Keratinocyte (primary cell): ENCODE measurements around the gene PRCP. TPM values are rescaled to one million over a fixed set of nuclear protein-coding genes. Genes with fewer than 3 reads are reported as not detected.
"Not testable (repeated sequence)": the region's sequence is repeated elsewhere in the genome, so short reads cannot be mapped to it uniquely, and the experiment has no call there.

Source experiments
- DNase-seq: peaks from one replicate; pipeline ENCODE4 v3.0.0-alpha.2; 2011; ENCODE audit warnings: low read depth, missing footprints, low spot score
- FAIRE-seq: peaks from 2 replicates; lab custom pipeline; 2011; peaks lifted over from hg19 to GRCh38; lab: Jason Lieb, UNC
- H2AFZ ChIP-seq: 2 replicates; pipeline ENCODE4 v1.6.0; 2012; ENCODE audit warnings: low read length, control low read depth, inconsistent platforms; ENCODE audit not compliant: control insufficient read depth
- H3K27ac ChIP-seq: 2 replicates; pipeline ENCODE4 v1.5.1; 2011; ENCODE audit warnings: low read length; ENCODE audit not compliant: control insufficient read depth, insufficient read depth
- H3K27me3 ChIP-seq: 3 replicates; pipeline ENCODE4 v1.6.0; 2011; ENCODE audit warnings: low read length; ENCODE audit not compliant: control insufficient read depth, insufficient read depth; ENCODE audit errors: extremely low read depth
- H3K36me3 ChIP-seq, 2 experiments: 2 replicates in 1 of 2; 3 replicates in 1 of 2; pipeline ENCODE4 v1.5.1; 2011; ENCODE audit warnings: low read length in 2 of 2, mild to moderate bottlenecking in 1 of 2; ENCODE audit not compliant: control insufficient read depth in 2 of 2, insufficient read depth in 2 of 2; ENCODE audit errors: extremely low read depth in 1 of 2
- H3K4me1 ChIP-seq: 3 replicates; pipeline ENCODE4 v1.5.1; 2011; ENCODE audit warnings: low read length; ENCODE audit not compliant: control insufficient read depth, insufficient read depth; ENCODE audit errors: extremely low read depth
- H3K4me2 ChIP-seq: 3 replicates; pipeline ENCODE4 v1.6.0; 2011; ENCODE audit warnings: low read depth, low read length; ENCODE audit not compliant: control insufficient read depth, insufficient read depth; ENCODE audit errors: extremely low read depth
- H3K4me3 ChIP-seq, 3 experiments: fragments of 200-600 bp in 1 of 3; sonication (generic) in 1 of 3; 2 replicates in 2 of 3; 3 replicates in 1 of 3; pipeline ENCODE4 v1.5.1; 2011 to 2016; ENCODE audit warnings: low read length in 3 of 3, mild to moderate bottlenecking in 3 of 3, control low read depth in 2 of 3, inconsistent platforms in 1 of 3, low read depth in 1 of 3, mixed read lengths in 1 of 3, mixed run types in 1 of 3, moderate library complexity in 1 of 3; ENCODE audit not compliant: control insufficient read depth in 2 of 3, insufficient read depth in 2 of 3; ENCODE audit errors: extremely low read depth in 1 of 3
- H3K79me2 ChIP-seq: 2 replicates; pipeline ENCODE4 v1.6.0; 2012; ENCODE audit warnings: low read length; ENCODE audit not compliant: control insufficient read depth, insufficient read depth
- H3K9ac ChIP-seq: 3 replicates; pipeline ENCODE4 v1.6.0; 2011; ENCODE audit warnings: low read length; ENCODE audit not compliant: control insufficient read depth, insufficient read depth; ENCODE audit errors: extremely low read depth
- H3K9me1 ChIP-seq: 3 replicates; pipeline ENCODE4 v1.6.0; 2011; ENCODE audit warnings: low read length; ENCODE audit not compliant: control insufficient read depth, insufficient read depth; ENCODE audit errors: extremely low read depth
- H3K9me3 ChIP-seq: 2 replicates; pipeline ENCODE4 v1.5.1; 2012; ENCODE audit warnings: low read depth, low read length; ENCODE audit not compliant: control insufficient read depth
- H4K20me1 ChIP-seq: 3 replicates; pipeline ENCODE4 v1.6.0; 2011; ENCODE audit warnings: low read length; ENCODE audit not compliant: control insufficient read depth, insufficient read depth; ENCODE audit errors: extremely low read depth
- CTCF ChIP-seq, 3 experiments: IDR thresholded peaks in 1 of 3; conservative IDR thresholded peaks in 1 of 3; optimal IDR thresholded peaks in 1 of 3; 2 replicates in 2 of 3; 3 replicates in 1 of 3; pipeline versions ENCODE3 to v1.5.1; 2011; ENCODE audit warnings: low read length in 3 of 3, mild to moderate bottlenecking in 3 of 3, moderate library complexity in 2 of 3, control low read depth in 1 of 3, inconsistent platforms in 1 of 3; ENCODE audit not compliant: insufficient read depth in 2 of 3; ENCODE audit errors: extremely low read depth in 1 of 3
- EZH2 ChIP-seq: IDR thresholded peaks from one replicate; pipeline ENCODE4 v1.6.1; 2012; ENCODE audit warnings: inconsistent platforms, mild to moderate bottlenecking, low read length, moderate library complexity
- dilution Hi-C: fragments of 300-500 bp; cut with MboI; formaldehyde crosslinking; loops from one replicate; pipeline ENCODE4 v1.7.0; 2020; ENCODE audit warnings: low sequenced_read_pairs; ENCODE audit not compliant: extremely low pct_ligation_motif_present
- polyA plus RNA-seq, 5 experiments: library from polyadenylated mRNA; depleted of rRNA in 3 of 5; stranded (reverse) in 3 of 5; stranded (forward) in 1 of 5; unstranded in 1 of 5; fragments of >200 nt; gene quantifications; 1 replicate in 1 of 5; 2 replicates in 3 of 5; 3 replicates in 1 of 5; pipeline versions ENCODE4 v1.2.1 to v1.2.3, GENCODE V29; 2011 to 2012; ENCODE audit warnings: missing spikeins in 2 of 5, low read depth in 1 of 5, low replicate concordance in 1 of 5

PRCP gene
- polyA plus RNA-seq, 1 donor (not counting 4 experiments of a cell fraction or from before 2014, with no cell fraction given): 43.5 TPM

DNA sequence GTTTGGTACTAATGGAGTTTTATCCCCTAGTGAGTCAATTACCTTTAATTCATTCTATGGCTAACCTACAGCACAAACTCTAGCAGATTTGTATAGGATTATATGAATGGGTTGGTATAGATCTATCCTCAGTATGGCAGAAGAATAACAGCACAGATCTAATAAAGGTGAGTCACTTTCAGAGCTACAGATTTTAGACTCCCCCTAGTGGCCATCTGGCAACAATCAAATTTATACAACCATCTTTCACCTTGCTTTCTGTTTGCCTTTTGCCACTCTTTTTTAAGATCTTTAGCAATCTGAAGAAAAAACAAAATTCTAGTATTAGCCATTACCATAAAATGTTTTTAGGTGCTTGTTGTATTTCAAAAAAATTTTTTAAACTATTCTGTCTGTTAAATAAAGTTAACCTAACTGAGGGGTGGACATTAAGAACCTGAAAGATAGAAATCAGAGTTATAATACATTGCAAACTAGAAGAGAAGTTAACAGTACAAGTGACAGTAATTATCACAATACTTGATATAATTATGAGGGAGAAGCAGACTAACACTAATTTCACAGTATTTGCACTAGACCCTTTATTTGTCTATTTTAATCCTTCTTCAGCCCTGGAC is 27.1 kb upstream of the PRCP start:
- no peaks in the 10 kb centered on the region for H3K4me1 ChIP-seq
- H3K9me1 ChIP-seq: no peaks in the 10 kb centered on the region
- no peak overlapping the region for H3K4me3 ChIP-seq
- no peaks in the 10 kb centered on the region for H3K9me3 ChIP-seq
- H3K36me3 ChIP-seq: no peaks in the 10 kb centered on the region
- H3K4me2 ChIP-seq: no peak overlapping the region
- H4K20me1 ChIP-seq: no peaks in the 10 kb centered on the region
- H3K79me2 ChIP-seq: no peaks in the 10 kb centered on the region
- FAIRE-seq: peak; percentile 39
- no peak overlapping the region for H2AFZ ChIP-seq
- H3K9ac ChIP-seq: no peak overlapping the region
- DNase-seq: no peak
- dilution Hi-C loops: no loop called here
- H3K27ac ChIP-seq: no peak overlapping the region
- TF ChIP-seq CTCF (optimal IDR thresholded peaks at IDR 0.05 in 1 of 3, IDR thresholded peaks at IDR 0.05 in 1 of 3, conservative IDR thresholded peaks at IDR 0.05 in 1 of 3; ENCODE audit: extremely low read depth in 1 of 3, insufficient read depth in 2 of 3, low read length in 3 of 3): peak in 2 of 3 experiments; percentile 61 to 69
- TF ChIP-seq EZH2: no peak
- no peaks in the 10 kb centered on the region for H3K27me3 ChIP-seq

DNA sequence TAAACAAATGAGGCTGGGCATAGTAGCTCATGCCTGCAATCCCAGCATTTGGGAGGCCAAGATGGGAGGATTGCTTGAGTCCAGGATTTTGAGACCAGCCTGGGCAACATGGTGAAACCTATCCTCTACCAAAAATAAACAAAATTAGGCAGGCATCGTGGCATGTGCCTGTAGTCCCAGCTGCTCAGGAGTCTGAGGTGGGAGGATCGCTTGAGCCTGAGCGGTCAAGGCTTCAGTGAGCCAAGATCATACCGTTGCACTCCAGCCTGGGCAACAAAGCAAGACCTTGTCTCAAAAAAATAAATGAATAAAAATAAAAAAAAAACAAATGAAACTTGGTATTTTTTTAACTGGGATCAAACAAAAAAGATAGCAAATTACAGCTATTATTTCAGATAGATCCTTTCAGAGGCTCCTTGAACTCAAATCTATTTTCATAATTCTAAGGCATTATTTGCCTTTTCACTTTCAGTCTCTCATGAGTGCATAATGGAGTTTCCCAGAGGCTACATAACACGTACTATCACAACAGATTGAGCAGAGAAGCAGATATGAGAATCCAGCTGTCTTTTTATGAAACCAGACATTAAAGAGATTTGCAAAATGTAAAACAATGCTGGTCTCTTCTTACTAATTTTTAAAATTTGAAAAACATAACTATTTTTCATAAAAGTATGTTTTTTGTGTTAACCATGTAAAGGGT is 24.4 kb upstream of the PRCP start:
- dilution Hi-C loops: no loop called here
- Histone ChIP-seq H3K9me3 (no peaks in the 10 kb centered on the region), H3K9ac (no peak overlapping the region), H3K4me1 (no peaks in the 10 kb centered on the region), H3K4me3 (no peak overlapping the region), H3K4me2 (no peak overlapping the region), H3K79me2 (no peaks in the 10 kb centered on the region), H4K20me1 (no peaks in the 10 kb centered on the region), H3K36me3 (no peaks in the 10 kb centered on the region), H3K27ac (no peak overlapping the region), H3K9me1 (no peaks in the 10 kb centered on the region), H2AFZ (no peak overlapping the region), H3K27me3 (no peaks in the 10 kb centered on the region)
- no peak for FAIRE-seq
- TF ChIP-seq EZH2 (no peak), CTCF (optimal IDR thresholded peaks at IDR 0.05 in 1 of 3, IDR thresholded peaks at IDR 0.05 in 1 of 3, conservative IDR thresholded peaks at IDR 0.05 in 1 of 3; ENCODE audit: extremely low read depth in 1 of 3, insufficient read depth in 2 of 3, low read length in 3 of 3) (no peak)
- no peak for DNase-seq

DNA sequence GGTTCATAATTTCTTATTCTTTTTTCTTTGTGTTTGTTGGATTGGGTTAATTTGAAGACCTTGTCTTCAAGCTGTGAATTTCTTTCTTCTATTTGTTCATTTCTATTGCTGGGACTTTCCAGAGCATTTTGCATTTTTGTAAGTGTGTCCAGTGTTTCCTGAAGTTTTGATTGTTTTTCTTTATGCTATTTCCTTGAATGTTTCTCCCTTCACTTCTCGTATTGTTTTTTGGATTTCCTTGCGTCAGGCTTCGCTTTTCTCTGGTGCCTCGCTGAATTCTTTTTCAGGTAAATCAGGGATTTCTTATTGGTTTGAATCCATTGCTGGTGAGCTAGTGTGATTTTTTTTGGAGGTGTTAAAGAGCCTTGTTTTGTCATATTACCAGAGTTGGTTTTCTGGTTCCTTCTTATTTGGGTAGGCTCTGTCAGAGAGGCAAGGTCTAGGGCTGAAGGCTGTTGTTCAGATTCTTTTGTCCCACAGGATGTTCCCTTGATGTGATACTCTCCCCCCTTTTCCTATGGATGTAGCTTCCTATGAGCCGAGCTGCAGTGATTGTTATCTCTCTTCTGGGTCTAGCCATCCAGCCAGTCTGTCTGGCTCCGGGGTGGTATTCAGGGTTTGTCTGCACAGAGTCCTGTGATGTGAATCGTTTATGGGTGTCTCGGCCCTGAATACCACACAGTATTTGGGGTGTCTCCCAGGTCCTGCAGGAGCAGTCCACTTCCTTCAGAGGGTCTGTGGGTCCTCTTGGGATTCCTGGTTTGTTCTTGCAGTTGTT is 22.4 kb upstream of the PRCP start:
- H3K9me1 ChIP-seq, H3K9ac ChIP-seq, H3K9me3 ChIP-seq, dilution Hi-C loops, H3K27ac ChIP-seq, H3K4me2 ChIP-seq, H3K79me2 ChIP-seq, FAIRE-seq, H3K4me3 ChIP-seq, H3K27me3 ChIP-seq, H3K36me3 ChIP-seq, H2AFZ ChIP-seq, H3K4me1 ChIP-seq, H4K20me1 ChIP-seq, DNase-seq: not testable (repeated sequence)
